Tibial artery (tissue), 4 donors: Measurements from ENCODE around the gene TOGARAM2.
A peak's percentile ranks its signal among the peaks of the same experiment; 100 is the strongest.

ENCODE experiments used
- DNase-seq, 2 donors: peaks; one replicate each; pipeline ENCODE4 v3.0.0-alpha.2; 2019
- H3K27ac ChIP-seq, 2 donors: fragments of 200-600 bp; sonication (generic) in 1 of 2; 1 replicate in 1 of 2; 2 replicates in 1 of 2; pipeline ENCODE4 v1.5.1; 2018 to 2019; ENCODE audit warnings: mild to moderate bottlenecking in 1 of 2
- H3K27me3 ChIP-seq, 2 donors: fragments of 200-600 bp; sonication (generic) in 1 of 2; one replicate each; pipeline versions ENCODE4 v1.5.1 to v1.6.0; 2016 to 2019
- H3K36me3 ChIP-seq, 3 donors: fragments of 200-600 bp; sonication (generic) in 2 of 3; one replicate each; pipeline ENCODE4 v1.5.1; 2016 to 2019; ENCODE audit warnings: mild to moderate bottlenecking in 2 of 3
- H3K4me1 ChIP-seq, 4 donors: fragments of 200-600 bp; sonication (generic) in 2 of 4; 1 replicate in 3 of 4; 2 replicates in 1 of 4; pipeline ENCODE4 v1.5.1; 2016 to 2019
- H3K4me3 ChIP-seq, 2 donors: fragments of 200-600 bp; sonication (generic) in 1 of 2; 1 replicate in 1 of 2; 2 replicates in 1 of 2; pipeline ENCODE4 v1.5.1; 2018 to 2019; ENCODE audit warnings: mild to moderate bottlenecking in 2 of 2
- H3K9me3 ChIP-seq, 3 donors: fragments of 200-600 bp; sonication (generic) in 1 of 3; one replicate each; pipeline ENCODE4 v1.5.1; 2016 to 2019
- CTCF ChIP-seq, 2 experiments: fragments of 200-600 bp in 1 of 2; fragments of 450-650 bp in 1 of 2; IDR thresholded peaks; one replicate each; pipeline ENCODE4 v1.5.1; 2017 to 2019; ENCODE audit warnings: antibody characterized with exemption in 2 of 2, mild to moderate bottlenecking in 1 of 2, moderate library complexity in 1 of 2
- intact Hi-C: fragments of 100-400 bp; cut with DNase I; formaldehyde crosslinking; loops from one replicate; pipeline ENCODE4 v1.15.0; 2023; ENCODE audit warnings: low total_unique reads

Gene TOGARAM2

GRCh38 chr2:29052807-29053206, 71.7 kb downstream of the TOGARAM2 start:
- no peak overlapping the region for H3K4me3 ChIP-seq
- TF ChIP-seq CTCF (IDR thresholded peaks at IDR 0.05) = no peak
- no peaks in the 10 kb centered on the region for H3K36me3 ChIP-seq
- no peaks in the 10 kb centered on the region for H3K9me3 ChIP-seq
- intact Hi-C loops = no loop called here
- no peaks in the 10 kb centered on the region for H3K27me3 ChIP-seq
- no peak overlapping the region for H3K27ac ChIP-seq
- DNase-seq = no peak
- no peaks in the 10 kb centered on the region for H3K4me1 ChIP-seq

- intact Hi-C loops = no loop called here
- TF ChIP-seq CTCF (IDR thresholded peaks at IDR 0.05) = no peak
- no peak for DNase-seq
- H3K9me3 ChIP-seq = no peaks in the 10 kb centered on the region
- H3K36me3 ChIP-seq = no peaks in the 10 kb centered on the region
- H3K27me3 ChIP-seq = no peaks in the 10 kb centered on the region
- H3K27ac ChIP-seq = no peak overlapping the region
- H3K4me3 ChIP-seq = no peak overlapping the region
- H3K4me1 ChIP-seq = no peaks in the 10 kb centered on the region
These were observed 72.1 kb downstream of the TOGARAM2 start for GRCh38 chr2:29053223-29053622.

- no peaks in the 10 kb centered on the region for H3K9me3 ChIP-seq
- no peaks in the 10 kb centered on the region for H3K27me3 ChIP-seq
- no peak for TF ChIP-seq CTCF (IDR thresholded peaks at IDR 0.05)
- intact Hi-C loops = no loop called here
- no peaks in the 10 kb centered on the region for H3K4me1 ChIP-seq
- no peak overlapping the region for H3K27ac ChIP-seq
- H3K36me3 ChIP-seq = no peaks in the 10 kb centered on the region
- peak in 1 of 2 donors; percentile 20 for DNase-seq
- no peak overlapping the region for H3K4me3 ChIP-seq
These were observed 72.7 kb downstream of the TOGARAM2 start for GRCh38 chr2:29053670-29054400.

GRCh38 chr2:29054430-29054829, 73.3 kb downstream of the TOGARAM2 start:
- Histone ChIP-seq H3K27me3 (no peaks in the 10 kb centered on the region), H3K36me3 (no peaks in the 10 kb centered on the region), H3K4me3 (no peak overlapping the region), H3K4me1 (no peaks in the 10 kb centered on the region), H3K9me3 (no peaks in the 10 kb centered on the region), H3K27ac (no peak overlapping the region)
- TF ChIP-seq CTCF (IDR thresholded peaks at IDR 0.05) = no peak
- no peak for DNase-seq
- intact Hi-C loops = no loop called here

GRCh38 chr2:29055601-29056000, 74.5 kb downstream of the TOGARAM2 start:
- Histone ChIP-seq H3K27me3 (no peaks in the 10 kb centered on the region), H3K36me3 (no peaks in the 10 kb centered on the region), H3K27ac (no peak overlapping the region), H3K9me3 (no peaks in the 10 kb centered on the region), H3K4me1 (no peaks in the 10 kb centered on the region), H3K4me3 (no peak overlapping the region)
- intact Hi-C loops = no loop called here
- TF ChIP-seq CTCF (IDR thresholded peaks at IDR 0.05) = no peak
- no peak for DNase-seq

GRCh38 chr2:29056452-29056851, 75.4 kb downstream of the TOGARAM2 start:
- H3K4me1 ChIP-seq = no peaks in the 10 kb centered on the region
- intact Hi-C loops = no loop called here
- no peak overlapping the region for H3K27ac ChIP-seq
- no peak for DNase-seq
- no peak for TF ChIP-seq CTCF (IDR thresholded peaks at IDR 0.05)
- no peaks in the 10 kb centered on the region for H3K27me3 ChIP-seq
- no peak overlapping the region for H3K4me3 ChIP-seq
- no peaks in the 10 kb centered on the region for H3K9me3 ChIP-seq
- no peaks in the 10 kb centered on the region for H3K36me3 ChIP-seq
